Transverse colon (tissue), 4 donors: Measurements from ENCODE around the gene DHRSX. TPM values are rescaled to one million over a fixed set of nuclear protein-coding genes. Genes with fewer than 3 reads are reported as not detected.
"Not testable (repeated sequence)": the region's sequence is repeated elsewhere in the genome, so short reads cannot be mapped to it uniquely, and the experiment has no call there.

Source experiments
- DNase-seq: peaks from one replicate; pipeline ENCODE4 v3.0.0-alpha.2; 2019
- H3K27ac ChIP-seq, 4 donors: fragments of 200-600 bp; sonication (generic); 2 replicates each; pipeline ENCODE4 v1.5.1; 2016 to 2018; ENCODE audit warnings: inconsistent platforms in 4 of 4
- H3K27me3 ChIP-seq: fragments of 200-600 bp; sonication (generic); 2 replicates; pipeline ENCODE4 v1.5.1; 2017; ENCODE audit warnings: inconsistent platforms
- H3K36me3 ChIP-seq, 4 donors: fragments of 200-600 bp; sonication (generic); 2 replicates each; pipeline ENCODE4 v1.5.1; 2017 to 2019; ENCODE audit warnings: inconsistent platforms in 4 of 4
- H3K4me1 ChIP-seq, 4 donors: fragments of 200-600 bp; sonication (generic); 2 replicates each; pipeline ENCODE4 v1.5.1; 2017 to 2020; ENCODE audit warnings: inconsistent platforms in 4 of 4
- H3K4me3 ChIP-seq, 4 donors: fragments of 200-600 bp; sonication (generic); 1 replicate in 1 of 4; 2 replicates in 3 of 4; pipeline versions ENCODE4 v1.5.1 to v1.6.1; 2017 to 2019; ENCODE audit warnings: inconsistent platforms in 4 of 4
- H3K9me3 ChIP-seq, 2 donors: fragments of 200-600 bp; sonication (generic); 2 replicates each; pipeline ENCODE4 v1.5.1; 2017 to 2019; ENCODE audit warnings: inconsistent platforms in 2 of 2
- EP300 ChIP-seq: sonication (generic); formaldehyde crosslinking; IDR thresholded peaks from one replicate; pipeline ENCODE4 v1.6.1; 2017; ENCODE audit warnings: antibody characterized with exemption, low read depth
- POLR2A ChIP-seq: fragments of 450-650 bp; IDR thresholded peaks from one replicate; pipeline ENCODE4 v1.6.1; 2016; ENCODE audit warnings: antibody characterized with exemption, mild to moderate bottlenecking, moderate library complexity
- POLR2AphosphoS5 ChIP-seq, 3 donors: sonication (generic); formaldehyde crosslinking; IDR thresholded peaks; one replicate each; pipeline ENCODE4 v1.6.1; 2016; ENCODE audit warnings: antibody characterized with exemption in 3 of 3
- WGBS, 2 donors: methylation state at CpG; one replicate each; pipeline ENCODE4 v1.1.5; 2018; ENCODE audit warnings: low coverage in 1 of 2; 5-methylcytosine and 5-hydroxymethylcytosine counted together
- in situ Hi-C, 4 donors: fragments of 200-750 bp; cut with MboI; loops; one replicate each; pipeline versions ENCODE4 v1.15.0 to v1.15.1; 2017; ENCODE audit warnings: low sequenced_read_pairs in 3 of 4, low pct_ligation_motif_present in 1 of 4, low pct_unique_long_range_greater_than_20kb in 1 of 4
- intact Hi-C: fragments of 100-400 bp; cut with DNase I; formaldehyde crosslinking; loops from one replicate; pipeline ENCODE4 v1.15.1; 2023; ENCODE audit warnings: low total_unique reads
- total RNA-seq, 4 donors: library from RNA; depleted of rRNA; stranded (reverse); fragments of >200 nt; gene quantifications; one replicate each; pipeline ENCODE4 v1.1.0, GENCODE V29; 2016
- TF ChIP-seq, protein P1 (sequence below), 5 experiments: fragments of 200-600 bp in 3 of 5; fragments of 450-650 bp in 2 of 5; sonication (generic) in 3 of 5; IDR thresholded peaks; 1 replicate in 2 of 5; 2 replicates in 3 of 5; pipeline ENCODE4 v1.5.1; 2016 to 2017; ENCODE audit warnings: antibody characterized with exemption in 5 of 5, inconsistent platforms in 3 of 5, mild to moderate bottlenecking in 2 of 5, moderate library complexity in 1 of 5

DHRSX gene
- total RNA-seq, 4 donors from 2014 or later, result 27.9 to 39.9 (median 33.9) TPM

DNA sequence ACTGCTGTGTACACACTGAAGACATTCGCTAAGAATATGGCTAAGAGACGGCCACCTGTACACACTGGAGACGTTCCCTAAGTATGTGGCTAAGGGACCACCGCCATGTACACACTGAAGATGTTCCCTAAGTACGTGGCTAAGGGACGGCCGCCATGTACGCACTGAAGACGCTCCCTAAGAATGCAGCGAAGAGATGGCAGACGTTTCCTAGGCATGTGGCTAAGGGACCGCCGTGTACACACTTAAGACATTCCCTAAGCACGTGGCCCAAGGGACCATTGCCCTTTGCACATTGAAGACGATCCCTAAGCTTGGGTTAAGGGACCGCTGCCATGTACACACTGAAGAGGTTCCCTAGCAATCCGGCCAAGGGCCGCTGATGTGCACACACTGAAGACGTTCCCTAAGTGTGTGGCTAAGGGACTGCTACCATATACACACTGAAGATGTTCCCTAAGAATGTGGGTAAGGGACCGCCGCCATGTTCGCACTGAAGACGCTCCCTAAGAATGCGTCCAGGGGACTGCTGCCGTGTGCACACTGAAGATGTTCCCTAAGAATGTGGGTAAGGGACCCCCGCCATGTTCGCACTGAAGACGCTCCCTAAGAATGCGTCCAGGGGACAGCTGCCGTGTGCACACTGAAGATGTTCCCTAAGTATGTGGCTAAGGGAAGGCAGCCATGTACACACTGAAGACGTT is 36.7 kb downstream of the DHRSX start:
- Histone ChIP-seq H3K27me3 (no peaks in the 10 kb centered on the region), H3K4me3 (no peak overlapping the region), H3K36me3 (no peaks in the 10 kb centered on the region), H3K27ac (no peak overlapping the region), H3K4me1 (peaks cover 0 to 3% (median 0%) of the 10 kb centered on the region in 4 donors), H3K9me3 (no peaks in the 10 kb centered on the region)
- no peak for DNase-seq
- TF ChIP-seq POLR2AphosphoS5 (IDR thresholded peaks at IDR 0.05) (no peak), POLR2A (no peak), EP300 (no peak)
- TF ChIP-seq, protein P1, sequence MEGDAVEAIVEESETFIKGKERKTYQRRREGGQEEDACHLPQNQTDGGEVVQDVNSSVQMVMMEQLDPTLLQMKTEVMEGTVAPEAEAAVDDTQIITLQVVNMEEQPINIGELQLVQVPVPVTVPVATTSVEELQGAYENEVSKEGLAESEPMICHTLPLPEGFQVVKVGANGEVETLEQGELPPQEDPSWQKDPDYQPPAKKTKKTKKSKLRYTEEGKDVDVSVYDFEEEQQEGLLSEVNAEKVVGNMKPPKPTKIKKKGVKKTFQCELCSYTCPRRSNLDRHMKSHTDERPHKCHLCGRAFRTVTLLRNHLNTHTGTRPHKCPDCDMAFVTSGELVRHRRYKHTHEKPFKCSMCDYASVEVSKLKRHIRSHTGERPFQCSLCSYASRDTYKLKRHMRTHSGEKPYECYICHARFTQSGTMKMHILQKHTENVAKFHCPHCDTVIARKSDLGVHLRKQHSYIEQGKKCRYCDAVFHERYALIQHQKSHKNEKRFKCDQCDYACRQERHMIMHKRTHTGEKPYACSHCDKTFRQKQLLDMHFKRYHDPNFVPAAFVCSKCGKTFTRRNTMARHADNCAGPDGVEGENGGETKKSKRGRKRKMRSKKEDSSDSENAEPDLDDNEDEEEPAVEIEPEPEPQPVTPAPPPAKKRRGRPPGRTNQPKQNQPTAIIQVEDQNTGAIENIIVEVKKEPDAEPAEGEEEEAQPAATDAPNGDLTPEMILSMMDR (IDR thresholded peaks at IDR 0.05), result no peak
- in situ Hi-C loops, result no loop called here
- WGBS, 2 donors, result 89% methylated on average over 31 of the region's 31 CpGs; no CpG with 5 or more reads in 1 of the 2 donors
- intact Hi-C loops, result no loop called here

DNA sequence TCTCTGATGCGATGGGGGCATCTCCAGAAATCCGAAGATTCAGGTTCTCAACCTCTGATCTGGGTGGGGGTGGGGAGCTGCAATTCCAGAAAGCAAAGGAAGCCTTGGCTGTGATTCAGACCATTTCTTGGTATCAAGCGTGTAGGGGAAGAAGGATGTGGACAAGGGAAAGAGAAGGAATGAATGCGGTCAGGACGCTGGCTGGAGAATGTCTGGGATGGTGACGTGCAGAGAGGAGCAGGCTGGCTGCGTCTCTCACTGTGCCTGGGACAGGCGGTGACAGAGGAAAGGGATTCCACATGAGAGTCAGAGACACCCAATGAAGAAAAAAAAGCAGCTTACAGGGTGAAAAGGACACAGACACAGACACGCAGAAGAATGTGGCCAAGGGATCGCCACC is 37.3 kb downstream of the DHRSX start:
- H3K27me3 ChIP-seq, H3K27ac ChIP-seq, H3K9me3 ChIP-seq, DNase-seq, H3K4me3 ChIP-seq, H3K36me3 ChIP-seq, in situ Hi-C loops, intact Hi-C loops, H3K4me1 ChIP-seq: not testable (repeated sequence)
- 77 to 78% methylated on average over 6 to 10 of the region's 10 CpGs for WGBS, 2 donors

DNA sequence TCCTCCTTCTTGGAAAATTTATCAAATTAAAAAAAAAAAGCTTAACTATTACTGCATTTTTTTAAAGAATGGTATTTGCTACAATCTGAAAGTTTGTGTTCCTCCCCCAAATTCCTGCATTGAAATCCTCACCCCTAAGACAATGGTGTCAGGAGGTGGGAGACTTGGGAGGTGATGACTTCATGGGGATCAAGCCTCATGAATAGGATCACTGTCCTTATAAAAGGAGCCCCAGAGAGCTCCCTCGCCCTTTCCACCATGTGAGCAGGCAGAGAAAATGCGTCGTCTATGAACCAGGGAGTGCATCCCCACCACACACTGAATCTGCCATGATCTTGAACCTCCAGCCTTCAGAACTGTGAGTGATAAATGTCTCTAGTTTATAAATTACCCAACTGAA is 38.0 kb downstream of the DHRSX start:
- Histone ChIP-seq H3K9me3 (no peaks in the 10 kb centered on the region), H3K4me3 (no peak overlapping the region), H3K27ac (no peak overlapping the region), H3K36me3 (no peaks in the 10 kb centered on the region), H3K27me3 (no peaks in the 10 kb centered on the region), H3K4me1 (peaks cover 0 to 3% (median 0%) of the 10 kb centered on the region in 4 donors)
- in situ Hi-C loops (no loop called here), intact Hi-C loops (no loop called here)
- WGBS, 2 donors, result 95% methylated on average over 3 of the region's 3 CpGs; no CpG with 5 or more reads in 1 of the 2 donors
- no peak for TF ChIP-seq EP300
- DNase-seq, result no peak

DNA sequence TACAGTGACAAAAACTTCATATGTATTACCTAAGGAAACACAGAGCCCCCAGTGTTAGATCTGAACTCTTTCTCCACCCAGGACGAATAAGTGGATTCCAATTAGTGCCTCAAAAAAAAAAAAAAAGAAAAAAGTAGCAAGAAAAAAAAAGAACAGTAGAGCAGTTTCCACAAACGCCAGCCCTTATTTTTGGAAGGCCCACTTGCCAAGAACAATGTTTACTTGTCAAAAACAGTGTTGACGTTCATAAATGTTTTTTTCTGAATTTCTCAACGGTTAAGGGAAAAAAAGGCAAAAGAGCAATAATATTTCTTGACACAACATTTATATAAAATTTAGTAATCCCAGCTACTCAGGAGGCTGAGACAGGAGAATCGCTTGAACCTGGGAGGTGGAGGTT is 38.7 kb downstream of the DHRSX start:
- no peaks in the 10 kb centered on the region for H3K9me3 ChIP-seq
- no peak for DNase-seq
- H3K4me3 ChIP-seq, result no peak overlapping the region
- H3K4me1 ChIP-seq, result peaks cover 0 to 3% (median 0%) of the 10 kb centered on the region in 4 donors
- intact Hi-C loops (no loop called here), in situ Hi-C loops (no loop called here)
- TF ChIP-seq POLR2AphosphoS5 (IDR thresholded peaks at IDR 0.05) (no peak), EP300 (no peak), POLR2A (no peak)
- TF ChIP-seq, protein P1 (IDR thresholded peaks at IDR 0.05), result no peak
- H3K27ac ChIP-seq, result no peak overlapping the region
- 59 to 67% methylated on average over 5 of the region's 5 CpGs for WGBS, 2 donors
- H3K36me3 ChIP-seq, result no peaks in the 10 kb centered on the region
- H3K27me3 ChIP-seq, result no peaks in the 10 kb centered on the region

DNA sequence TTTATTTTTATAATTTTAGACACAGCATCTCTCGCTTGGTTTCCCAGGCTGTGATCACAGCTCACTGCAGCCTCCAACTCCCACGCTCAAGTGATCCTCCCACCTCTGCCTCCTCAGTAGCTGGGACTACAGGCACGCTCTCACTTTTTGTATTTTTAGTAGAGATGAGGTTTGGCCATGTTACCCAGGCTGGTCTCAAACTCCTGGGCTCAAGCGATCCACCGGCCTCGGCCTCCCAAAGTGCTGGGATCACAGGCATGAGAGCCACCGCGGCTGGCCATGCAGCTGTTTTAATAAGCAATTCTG is 39.1 kb downstream of the DHRSX start:
- Histone ChIP-seq H3K4me1 (peaks cover 0 to 3% (median 0%) of the 10 kb centered on the region in 4 donors), H3K9me3 (no peaks in the 10 kb centered on the region), H3K27me3 (no peaks in the 10 kb centered on the region), H3K4me3 (no peak overlapping the region), H3K27ac (no peak overlapping the region), H3K36me3 (no peaks in the 10 kb centered on the region)
- WGBS, 2 donors, result 73 to 75% methylated on average over 5 to 8 of the region's 8 CpGs
- TF ChIP-seq, protein P1 (IDR thresholded peaks at IDR 0.05), result no peak
- TF ChIP-seq POLR2AphosphoS5 (IDR thresholded peaks at IDR 0.05), result no peak
- no peak for TF ChIP-seq POLR2A
- no peak for TF ChIP-seq EP300
- DNase-seq, result no peak
- in situ Hi-C loops, result no loop called here
- intact Hi-C loops, result loop anchor here (1.0 kb wide), 1 partner anchor 23 kb away; no protein-coding TSS in a partner anchor

DNA sequence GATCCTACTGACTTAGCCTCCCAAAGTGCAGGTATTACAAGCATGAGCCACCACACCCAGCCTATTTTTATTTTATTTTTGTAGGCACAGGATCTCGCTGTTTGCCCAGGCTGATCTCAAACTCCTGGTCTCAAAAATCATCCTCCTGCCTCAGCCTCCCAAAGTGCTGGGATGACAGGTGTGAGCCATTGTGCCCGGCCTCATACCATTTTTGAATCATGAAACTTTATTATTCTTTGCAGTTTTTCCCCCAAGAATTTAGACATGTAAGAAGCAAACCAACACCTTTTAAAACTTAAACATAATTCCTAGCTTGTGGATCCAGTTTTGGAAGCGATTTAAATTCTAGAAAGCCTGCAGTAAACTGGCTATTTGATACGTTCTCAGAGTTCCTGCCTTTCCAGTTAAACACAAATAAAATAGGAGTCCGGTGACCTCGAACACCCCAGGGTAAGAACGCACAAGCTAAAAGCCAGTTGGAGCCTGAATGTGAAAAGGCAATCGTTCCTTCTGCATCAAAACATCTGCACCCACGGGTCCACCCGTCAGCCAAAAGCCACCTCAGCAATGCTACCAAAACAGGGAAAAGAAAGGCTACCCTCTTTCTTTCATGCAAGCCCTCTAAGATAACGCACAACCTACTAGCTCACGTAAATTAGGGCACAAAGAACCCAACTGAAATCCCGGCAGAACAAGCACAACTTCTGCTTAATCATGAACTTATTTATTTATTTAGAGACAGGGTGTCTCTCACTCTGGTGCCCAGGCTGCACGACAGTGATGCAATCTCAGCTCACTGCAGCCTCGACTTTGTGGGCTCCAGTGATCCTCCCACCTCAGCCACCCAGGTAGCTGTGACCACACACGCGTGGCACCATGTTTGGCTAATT is 39.7 kb downstream of the DHRSX start:
- WGBS, 2 donors, result 83% methylated on average over 8 to 17 of the region's 17 CpGs
- intact Hi-C loops, result loop anchor here (1.0 kb wide), 1 partner anchor 23 kb away; no protein-coding TSS in a partner anchor

DNA sequence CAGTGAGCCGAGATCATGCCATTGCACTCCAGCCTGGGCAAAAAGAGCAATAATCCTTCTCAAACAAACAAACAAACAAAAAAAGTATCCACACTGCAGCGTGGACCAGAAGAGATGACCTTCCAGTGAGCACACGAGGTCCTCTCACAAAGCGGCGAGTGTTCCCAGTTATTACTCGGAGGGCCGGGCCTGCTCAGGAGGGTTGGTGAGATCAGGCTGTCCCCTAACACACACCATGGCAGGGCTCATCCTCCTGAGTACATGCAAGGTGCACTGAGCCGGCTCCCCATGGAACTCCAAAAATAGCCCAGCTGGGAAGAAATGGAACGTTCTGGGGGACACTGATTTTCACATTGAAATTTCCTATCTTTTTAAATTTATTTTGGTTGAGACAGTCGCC is 40.7 kb downstream of the DHRSX start:
- H3K4me3 ChIP-seq, H3K27ac ChIP-seq, in situ Hi-C loops, H3K27me3 ChIP-seq, DNase-seq, intact Hi-C loops, H3K4me1 ChIP-seq, H3K9me3 ChIP-seq, H3K36me3 ChIP-seq: not testable (repeated sequence)
- 80 to 90% methylated on average over 2 to 10 of the region's 10 CpGs for WGBS, 2 donors

More for the DNA sequence above, 39.7 kb downstream of the DHRSX start:
- in situ Hi-C loops, H3K4me3 ChIP-seq, H3K9me3 ChIP-seq, H3K27ac ChIP-seq, H3K36me3 ChIP-seq, H3K27me3 ChIP-seq, H3K4me1 ChIP-seq, DNase-seq: not testable (repeated sequence)
